GM12878 (cell line): Measurements from ENCODE around the gene LIMA1. TPM values are rescaled to one million over a fixed set of nuclear protein-coding genes. Genes with fewer than 3 reads are reported as not detected.

ENCODE experiments used
- ATAC-seq: fragments of 200-7000 bp; cut with Tn5 transposase; 3 replicates; pipeline ENCODE4 v1.9.1; 2020; ENCODE audit warnings: mild to moderate bottlenecking, moderate library complexity
- BruUV-seq: library from RNA; stranded (reverse); fragments of 400-500 nt; replicated peaks from 2 replicates; lab custom pipeline; 2021; lab: Mats Ljungman, UMichigan
- CTCF ChIA-PET: fragments of 300-600 bp; sonication (Branson Sonifier 250); formaldehyde crosslinking; extraction: SDS; loops from one replicate; lab custom pipeline; 2021; ENCODE audit warnings: inconsistent platforms; lab: Yijun Ruan, JAX
- POLR2A ChIA-PET: fragments of 350-600 bp; formaldehyde crosslinking; extraction: SDS; loops from one replicate; lab custom pipeline; 2021; ENCODE audit warnings: inconsistent platforms; lab: Charles Lee
- RAD21 ChIA-PET: fragments of 300-600 bp; sonication (Branson Sonifier 250); formaldehyde crosslinking; loops from one replicate; lab custom pipeline; 2023; ENCODE audit warnings: antibody characterized with exemption; ENCODE audit not compliant: unreplicated experiment; lab: Charles Lee
- SMC1A ChIA-PET: fragments of 300-600 bp; sonication (Branson Sonifier 250); formaldehyde crosslinking; loops from one replicate; lab custom pipeline; 2023; ENCODE audit not compliant: unreplicated experiment, uncharacterized antibody; lab: Charles Lee
- DNase-seq: peaks from one replicate; pipeline ENCODE4 v3.0.0-alpha.2; 2011; ENCODE audit warnings: low read depth, low spot score
- FAIRE-seq: peaks from 3 replicates; lab custom pipeline; 2011; peaks lifted over from hg19 to GRCh38; lab: Jason Lieb, UNC
- H2AFZ ChIP-seq: 2 replicates; pipeline ENCODE4 v1.6.0; 2011; ENCODE audit warnings: low read depth, low read length, control low read depth; ENCODE audit not compliant: control insufficient read depth
- H3K27ac ChIP-seq: 2 replicates; pipeline ENCODE4 v1.5.1; 2011; ENCODE audit warnings: control low read depth; ENCODE audit not compliant: control insufficient read depth, insufficient read depth
- H3K27me3 ChIP-seq, 2 experiments: replicated peaks in 1 of 2; 2 replicates each; pipeline versions ENCODE4 v1.6.0 to v1.6.1; 2011; ENCODE audit warnings: low read length in 1 of 2; ENCODE audit not compliant: control insufficient read depth in 2 of 2, insufficient read depth in 2 of 2
- H3K36me3 ChIP-seq, 2 experiments: 2 replicates each; pipeline ENCODE4 v1.5.1; 2011; ENCODE audit warnings: low read length in 1 of 2; ENCODE audit not compliant: control insufficient read depth in 2 of 2, insufficient read depth in 2 of 2
- H3K4me1 ChIP-seq: 2 replicates; pipeline ENCODE4 v1.6.1; 2011; ENCODE audit warnings: mild to moderate bottlenecking, low read length, moderate library complexity, mixed read lengths; ENCODE audit not compliant: control insufficient read depth, insufficient read depth
- H3K4me2 ChIP-seq: 2 replicates; pipeline ENCODE4 v1.6.0; 2011; ENCODE audit warnings: control low read depth; ENCODE audit not compliant: control insufficient read depth, insufficient read depth
- H3K4me3 ChIP-seq: fragments of 200-600 bp; sonication (generic); 2 replicates; pipeline ENCODE4 v1.5.1; 2016
- H3K79me2 ChIP-seq: 2 replicates; pipeline ENCODE4 v1.6.0; 2011; ENCODE audit warnings: low read length; ENCODE audit not compliant: control insufficient read depth, insufficient read depth
- H3K9ac ChIP-seq: 2 replicates; pipeline ENCODE4 v1.8.0; 2011; ENCODE audit warnings: low read length, control low read depth, mixed read lengths; ENCODE audit not compliant: control insufficient read depth, insufficient read depth
- H3K9me3 ChIP-seq: replicated peaks from 3 replicates; pipeline ENCODE4 v1.5.1; 2011; ENCODE audit warnings: mild to moderate bottlenecking, low read length; ENCODE audit not compliant: control insufficient read depth, insufficient read depth
- H4K20me1 ChIP-seq: 2 replicates; pipeline ENCODE4 v1.6.0; 2011; ENCODE audit not compliant: control insufficient read depth, insufficient read depth
- ASH2L ChIP-seq: fragments of 300-600, 200-600 bp; sonication (generic); IDR thresholded peaks from 2 replicates; pipeline ENCODE4 v1.6.1; 2017; ENCODE audit warnings: low read depth, mild to moderate bottlenecking, borderline replicate concordance
- FOS ChIP-seq: IDR thresholded peaks from 3 replicates; pipeline ENCODE4 v1.6.1; 2011; ENCODE audit warnings: borderline replicate concordance; ENCODE audit not compliant: insufficient read length; ENCODE audit errors: extremely low read depth
- HCFC1 ChIP-seq: fragments of 150-350 bp; IDR thresholded peaks from 2 replicates; pipeline ENCODE4 v1.6.1; 2014; ENCODE audit warnings: low read length
- HDGF ChIP-seq: fragments of 450-650 bp; IDR thresholded peaks from 2 replicates; pipeline ENCODE4 v1.6.1; 2016; ENCODE audit warnings: antibody characterized with exemption
- KLF5 ChIP-seq: fragments of 450-650 bp; IDR thresholded peaks from 2 replicates; pipeline ENCODE4 v1.6.1; 2014; ENCODE audit warnings: mild to moderate bottlenecking; ENCODE audit not compliant: partially characterized antibody
- RCOR1 ChIP-seq: conservative IDR thresholded peaks from 2 replicates; pipeline ENCODE4 v1.6.1; 2012; ENCODE audit warnings: low read depth, low read length, improper control_type of control experiment
- RELA ChIP-seq: fragments of 450-650 bp; IDR thresholded peaks from 2 replicates; pipeline ENCODE4 v1.8.0; 2014; ENCODE audit warnings: borderline replicate concordance; ENCODE audit not compliant: partially characterized antibody
- SP1 ChIP-seq: IDR thresholded peaks from one replicate; pipeline ENCODE4 v1.6.1; 2011; ENCODE audit warnings: low read depth, low read length
- ZNF207 ChIP-seq: fragments of 450-650 bp; IDR thresholded peaks from 2 replicates; pipeline ENCODE4 v1.6.1; 2014; ENCODE audit warnings: antibody characterized with exemption, mild to moderate bottlenecking, borderline replicate concordance
- ZNF217 ChIP-seq: fragments of 450-650 bp; IDR thresholded peaks from 2 replicates; pipeline ENCODE4 v1.6.1; 2017; ENCODE audit warnings: antibody characterized with exemption, mild to moderate bottlenecking
- ZNF384 ChIP-seq: IDR thresholded peaks from 2 replicates; pipeline ENCODE4 v1.6.1; 2012; ENCODE audit warnings: low read depth, mild to moderate bottlenecking, low read length, improper control_type of control experiment, borderline replicate concordance
- ZNF622 ChIP-seq: fragments of 450-650 bp; IDR thresholded peaks from 2 replicates; pipeline ENCODE4 v1.6.1; 2017; ENCODE audit warnings: mild to moderate bottlenecking, inconsistent platforms
- WGBS: methylation state at CpG from one replicate; pipeline ENCODE4 v1.1.6; 2016; ENCODE audit warnings: low lambda C conversion rate; ENCODE audit not compliant: insufficient replicate concordance, insufficient coverage; ENCODE audit errors: missing lambda C conversion rate; 5-methylcytosine and 5-hydroxymethylcytosine counted together
- in situ Hi-C: fragments of 300-500 bp; cut with MboI; formaldehyde crosslinking; loops from 9 replicates; pipeline ENCODE4 v1.14.3; 2018; ENCODE audit warnings: mixed read lengths
- intact Hi-C: fragments of 100-400 bp; cut with micrococcal nuclease; formaldehyde crosslinking; loops from one replicate; pipeline ENCODE4 v1.14.2; 2022; ENCODE audit not compliant: unreplicated experiment
- polyA plus RNA-seq, 11 experiments: library from polyadenylated mRNA; depleted of rRNA in 4 of 11; unstranded in 6 of 11; stranded (reverse) in 5 of 11; fragments of >200 nt; fragmentation: Nextera tagmentation in 4 of 11; fragmentation: Illumina TruSeq in 1 of 11; extraction: Ambion mirVana in 4 of 11; extraction: Trizol in 1 of 11; gene quantifications; 1 replicate in 1 of 11; 2 replicates in 10 of 11; pipeline versions ENCODE4 v1.2.1 to v1.2.3, GENCODE V29; 2011 to 2016; ENCODE audit warnings: inconsistent platforms in 2 of 11, missing spikeins in 2 of 11, low read depth in 1 of 11
- total RNA-seq, 4 experiments: library from RNA; depleted of rRNA in 3 of 4; stranded (reverse); fragments of >200 nt in 3 of 4; fragmentation: Illumina TruSeq in 1 of 4; extraction: Trizol in 1 of 4; gene quantifications; 2 replicates each; pipeline versions ENCODE4 v1.2.1 to v1.2.3, GENCODE V29; 2013 to 2021
- TF ChIP-seq, protein P1 (sequence below): fragments of 450-650 bp; IDR thresholded peaks from 2 replicates; pipeline ENCODE4 v1.6.1; 2017; ENCODE audit warnings: mild to moderate bottlenecking, moderate library complexity

Gene LIMA1
- total and polyA plus RNA-seq, 10 of the 15 experiments (the other 5 are each of a cell fraction or from before 2014, with no cell fraction given) = 53.2 to 109 (median 60.8) TPM

DNA sequence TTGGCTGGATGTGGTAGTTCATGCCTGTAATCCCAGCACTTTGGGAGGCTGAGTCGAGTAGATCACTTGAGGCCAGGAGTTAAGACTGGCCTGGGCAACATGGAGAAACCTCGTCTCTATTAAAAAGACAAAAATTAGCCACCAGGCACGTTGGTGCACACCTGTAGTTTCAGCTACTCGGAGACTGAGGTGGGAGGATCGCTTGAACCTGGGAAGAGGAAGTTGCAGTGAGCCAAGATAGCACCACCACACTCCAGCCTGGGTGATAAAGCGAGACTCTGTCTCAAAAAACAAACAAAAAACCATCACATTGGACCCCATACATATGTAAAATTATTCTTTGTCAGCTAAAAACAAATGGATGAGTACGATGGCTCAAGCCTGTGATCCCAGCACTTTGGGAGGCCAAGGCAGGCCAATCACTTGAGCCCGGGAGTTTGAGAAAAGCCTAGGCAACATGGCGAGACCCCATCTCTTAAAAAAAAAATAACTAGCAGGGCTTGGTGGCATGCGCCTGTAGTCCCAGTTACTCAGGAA, 43.9 kb downstream of the LIMA1 start:
- FAIRE-seq (no peak), ATAC-seq (no peak), DNase-seq (no peak)
- Histone ChIP-seq H3K27me3 (no peaks in the 10 kb centered on the region), H3K9ac (no peak overlapping the region), H3K36me3 (no peaks in the 10 kb centered on the region), H3K4me2 (no peak overlapping the region), H3K9me3 (no peaks in the 10 kb centered on the region), H3K4me1 (no peaks in the 10 kb centered on the region), H3K79me2 (no peaks in the 10 kb centered on the region), H4K20me1 (no peaks in the 10 kb centered on the region), H3K27ac (no peak overlapping the region), H3K4me3 (no peak overlapping the region), H2AFZ (no peak overlapping the region)
- SMC1A ChIA-PET = interaction anchor here (1.2 kb wide), 1 partner anchor 10 kb away, joined by 3 read pairs; no protein-coding TSS in a partner anchor
- WGBS = 60% methylated on average over 10 of the region's 10 CpGs
- POLR2A ChIA-PET = interaction anchor here (0.9 kb wide), 1 partner anchor 7 kb away, joined by 3 read pairs; no protein-coding TSS in a partner anchor
- CTCF ChIA-PET = interaction anchor here (0.7 to 1.3 kb wide), 3 partner anchors 11 to 128 kb away, joined by 3 read pairs; no protein-coding TSS in a partner anchor
- in situ Hi-C loops = no loop called here
- BruUV-seq = no TSS peak
- RAD21 ChIA-PET = interaction anchor here (1.8 kb wide), 1 partner anchor 11 kb away, joined by 6 read pairs; no protein-coding TSS in a partner anchor
- no peak for TF ChIP-seq KLF5
- TF ChIP-seq ZNF384 = no peak
- TF ChIP-seq RELA = no peak
- no peak for TF ChIP-seq HCFC1
- intact Hi-C loops = no loop called here

DNA sequence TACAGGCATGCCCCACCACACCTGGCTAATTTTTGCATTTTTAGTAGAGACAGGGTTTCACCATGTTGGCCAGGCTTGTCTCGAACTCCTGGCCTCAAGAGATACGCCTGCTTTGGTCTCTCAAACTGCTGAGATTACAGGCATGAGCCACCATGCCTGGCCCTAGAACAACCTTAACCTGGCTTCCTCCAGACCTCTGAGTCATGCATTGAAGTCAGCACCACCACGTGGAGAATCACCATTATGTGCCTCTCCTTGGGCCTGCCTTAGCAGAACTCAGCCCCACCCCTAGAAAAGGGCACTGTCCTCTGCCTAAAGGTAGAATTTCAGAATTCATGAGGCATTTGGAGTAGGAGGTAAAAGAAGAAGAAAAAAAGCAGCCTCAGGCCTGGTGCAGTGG, 49.0 kb downstream of the LIMA1 start:
- BruUV-seq = no TSS peak
- H3K27ac ChIP-seq = no peak overlapping the region
- H3K27me3 ChIP-seq = no peaks in the 10 kb centered on the region
- FAIRE-seq = no peak
- in situ Hi-C loops (no loop called here), intact Hi-C loops (no loop called here)
- no peaks in the 10 kb centered on the region for H3K36me3 ChIP-seq
- WGBS = 43% methylated on average over 2 of the region's 3 CpGs
- no peaks in the 10 kb centered on the region for H3K79me2 ChIP-seq
- H2AFZ ChIP-seq = no peak overlapping the region
- RAD21 ChIA-PET = interaction anchor here (1.0 to 4.9 kb wide), 2 partner anchors 10 to 13 kb away, joined by 3 to 28 read pairs; no protein-coding TSS in a partner anchor
- SMC1A ChIA-PET = interaction anchor here (1.1 to 5.2 kb wide), 6 partner anchors 9 to 50 kb away, joined by 3 to 26 read pairs (median 5); no protein-coding TSS in a partner anchor
- H3K9me3 ChIP-seq = no peaks in the 10 kb centered on the region
- H3K4me1 ChIP-seq = no peaks in the 10 kb centered on the region
- ATAC-seq = peak; percentile 76
- DNase-seq = no peak
- CTCF ChIA-PET = interaction anchor here (1.1 to 2.6 kb wide), 2 partner anchors 8 to 20 kb away, joined by 3 to 7 read pairs; no protein-coding TSS in a partner anchor
- no peak overlapping the region for H3K4me2 ChIP-seq
- no peak overlapping the region for H3K9ac ChIP-seq
- POLR2A ChIA-PET = interaction anchor here (0.7 to 4.2 kb wide), 5 partner anchors 10 to 65 kb away, joined by 5 to 24 read pairs (median 7); no protein-coding TSS in a partner anchor
- H3K4me3 ChIP-seq = no peak overlapping the region
- H4K20me1 ChIP-seq = no peaks in the 10 kb centered on the region
- TF ChIP-seq HDGF (no peak), FOS (no peak), ZNF207 (no peak), RCOR1 (no peak), ZNF622 (no peak), ZNF217 (no peak), ASH2L (no peak), SP1 (no peak)
- TF ChIP-seq, protein P1, sequence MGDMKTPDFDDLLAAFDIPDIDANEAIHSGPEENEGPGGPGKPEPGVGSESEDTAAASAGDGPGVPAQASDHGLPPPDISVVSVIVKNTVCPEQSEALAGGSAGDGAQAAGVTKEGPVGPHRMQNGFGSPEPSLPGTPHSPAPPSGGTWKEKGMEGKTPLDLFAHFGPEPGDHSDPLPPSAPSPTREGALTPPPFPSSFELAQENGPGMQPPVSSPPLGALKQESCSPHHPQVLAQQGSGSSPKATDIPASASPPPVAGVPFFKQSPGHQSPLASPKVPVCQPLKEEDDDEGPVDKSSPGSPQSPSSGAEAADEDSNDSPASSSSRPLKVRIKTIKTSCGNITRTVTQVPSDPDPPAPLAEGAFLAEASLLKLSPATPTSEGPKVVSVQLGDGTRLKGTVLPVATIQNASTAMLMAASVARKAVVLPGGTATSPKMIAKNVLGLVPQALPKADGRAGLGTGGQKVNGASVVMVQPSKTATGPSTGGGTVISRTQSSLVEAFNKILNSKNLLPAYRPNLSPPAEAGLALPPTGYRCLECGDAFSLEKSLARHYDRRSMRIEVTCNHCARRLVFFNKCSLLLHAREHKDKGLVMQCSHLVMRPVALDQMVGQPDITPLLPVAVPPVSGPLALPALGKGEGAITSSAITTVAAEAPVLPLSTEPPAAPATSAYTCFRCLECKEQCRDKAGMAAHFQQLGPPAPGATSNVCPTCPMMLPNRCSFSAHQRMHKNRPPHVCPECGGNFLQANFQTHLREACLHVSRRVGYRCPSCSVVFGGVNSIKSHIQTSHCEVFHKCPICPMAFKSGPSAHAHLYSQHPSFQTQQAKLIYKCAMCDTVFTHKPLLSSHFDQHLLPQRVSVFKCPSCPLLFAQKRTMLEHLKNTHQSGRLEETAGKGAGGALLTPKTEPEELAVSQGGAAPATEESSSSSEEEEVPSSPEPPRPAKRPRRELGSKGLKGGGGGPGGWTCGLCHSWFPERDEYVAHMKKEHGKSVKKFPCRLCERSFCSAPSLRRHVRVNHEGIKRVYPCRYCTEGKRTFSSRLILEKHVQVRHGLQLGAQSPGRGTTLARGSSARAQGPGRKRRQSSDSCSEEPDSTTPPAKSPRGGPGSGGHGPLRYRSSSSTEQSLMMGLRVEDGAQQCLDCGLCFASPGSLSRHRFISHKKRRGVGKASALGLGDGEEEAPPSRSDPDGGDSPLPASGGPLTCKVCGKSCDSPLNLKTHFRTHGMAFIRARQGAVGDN = no peak
